Measurements from ENCODE around the gene BCL2. TPM values are rescaled to one million over a fixed set of nuclear protein-coding genes. Genes with fewer than 3 reads are reported as not detected.

The BCL2 gene
- total and polyA plus RNA-seq, 2 experiments from 2014 or later, result 0.02 to 0.98 TPM

DNA sequence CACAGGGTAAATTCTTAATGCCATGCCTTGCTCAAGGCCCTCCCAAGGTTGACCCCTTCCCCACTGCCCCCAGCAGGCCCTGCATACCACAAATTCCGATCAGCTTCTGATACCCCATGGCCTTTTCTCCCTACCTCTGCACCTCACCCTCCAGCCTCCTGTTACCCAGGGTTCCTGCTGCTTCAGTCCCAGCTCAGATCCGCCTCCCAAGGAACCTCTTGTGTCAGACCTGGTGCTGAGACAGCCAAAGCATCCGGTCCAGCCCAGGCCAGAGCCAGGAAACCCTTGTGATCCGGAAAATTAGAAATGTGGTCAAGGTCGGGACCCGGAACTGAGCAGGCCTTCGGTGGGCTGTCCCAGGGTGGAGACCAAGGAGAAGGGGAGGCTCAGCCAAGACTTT is 231.3 kb downstream of the BCL2 start:
- Histone ChIP-seq H3K27ac (no peak overlapping the region), H3K9me3 (ENCODE audit: low read depth) (no peaks in the 10 kb centered on the region), H3K4me3 (no peak overlapping the region), H3K27me3 (no peaks in the 10 kb centered on the region), H3K36me3 (no peaks in the 10 kb centered on the region), H3K4me1 (ENCODE audit: low read depth) (no peaks in the 10 kb centered on the region)
- peak in 1 of 2 donors; percentile 8 for DNase-seq (ENCODE audit: low read depth in 1 of 2, low spot score in 1 of 2)
- TF ChIP-seq, protein P1, sequence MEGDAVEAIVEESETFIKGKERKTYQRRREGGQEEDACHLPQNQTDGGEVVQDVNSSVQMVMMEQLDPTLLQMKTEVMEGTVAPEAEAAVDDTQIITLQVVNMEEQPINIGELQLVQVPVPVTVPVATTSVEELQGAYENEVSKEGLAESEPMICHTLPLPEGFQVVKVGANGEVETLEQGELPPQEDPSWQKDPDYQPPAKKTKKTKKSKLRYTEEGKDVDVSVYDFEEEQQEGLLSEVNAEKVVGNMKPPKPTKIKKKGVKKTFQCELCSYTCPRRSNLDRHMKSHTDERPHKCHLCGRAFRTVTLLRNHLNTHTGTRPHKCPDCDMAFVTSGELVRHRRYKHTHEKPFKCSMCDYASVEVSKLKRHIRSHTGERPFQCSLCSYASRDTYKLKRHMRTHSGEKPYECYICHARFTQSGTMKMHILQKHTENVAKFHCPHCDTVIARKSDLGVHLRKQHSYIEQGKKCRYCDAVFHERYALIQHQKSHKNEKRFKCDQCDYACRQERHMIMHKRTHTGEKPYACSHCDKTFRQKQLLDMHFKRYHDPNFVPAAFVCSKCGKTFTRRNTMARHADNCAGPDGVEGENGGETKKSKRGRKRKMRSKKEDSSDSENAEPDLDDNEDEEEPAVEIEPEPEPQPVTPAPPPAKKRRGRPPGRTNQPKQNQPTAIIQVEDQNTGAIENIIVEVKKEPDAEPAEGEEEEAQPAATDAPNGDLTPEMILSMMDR (IDR thresholded peaks at IDR 0.05; ENCODE audit: low read depth, low read length), result no peak

DNA sequence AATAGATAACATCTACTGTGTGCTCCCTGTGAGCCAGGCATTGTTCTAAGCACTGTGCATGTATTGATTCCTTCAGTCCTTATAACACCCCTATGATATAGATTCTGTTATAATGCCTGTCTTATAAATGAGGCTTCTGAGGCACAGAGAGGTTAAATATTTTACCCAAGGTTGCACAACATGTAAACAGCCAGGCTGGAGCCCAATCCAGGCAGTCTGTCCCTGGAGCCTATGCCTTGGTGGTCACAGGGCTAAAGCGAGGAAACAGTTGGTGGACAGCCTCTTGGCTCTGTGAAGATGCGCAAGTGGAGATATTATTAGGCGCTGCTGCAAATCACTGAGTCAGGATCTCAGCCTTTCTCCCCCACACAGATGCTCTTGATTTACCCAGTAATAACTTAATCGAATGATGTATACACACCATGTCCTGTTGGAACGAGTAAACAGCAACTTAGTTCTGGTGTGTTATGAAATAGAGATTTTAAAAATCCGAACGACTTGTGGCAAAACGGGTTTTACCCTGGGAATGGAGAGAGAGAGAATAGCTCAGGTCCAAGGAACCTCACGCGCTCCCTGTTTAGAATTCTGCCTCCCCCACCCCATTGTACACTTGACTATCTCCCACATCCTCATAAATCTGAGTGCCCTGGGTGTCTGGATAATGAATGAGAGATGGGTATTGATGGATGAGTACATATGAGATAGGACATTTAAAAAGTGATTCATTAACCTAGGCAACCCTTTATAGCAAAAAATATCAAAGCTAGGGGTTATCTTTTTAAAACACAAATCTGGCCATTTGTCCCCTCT is 231.9 kb downstream of the BCL2 start:
- Histone ChIP-seq H3K36me3 (no peaks in the 10 kb centered on the region), H3K4me1 (ENCODE audit: low read depth) (no peaks in the 10 kb centered on the region), H3K27ac (no peak overlapping the region), H3K9me3 (ENCODE audit: low read depth) (no peaks in the 10 kb centered on the region), H3K4me3 (no peak overlapping the region), H3K27me3 (no peaks in the 10 kb centered on the region)
- TF ChIP-seq, protein P1 (IDR thresholded peaks at IDR 0.05; ENCODE audit: low read depth, low read length), result no peak
- no peak for DNase-seq (ENCODE audit: low read depth in 1 of 2, low spot score in 1 of 2)

GRCh38 chr18:63085611-63086010 is 234.0 kb downstream of the BCL2 start:
- no peaks in the 10 kb centered on the region for H3K36me3 ChIP-seq
- H3K4me3 ChIP-seq, result no peak overlapping the region
- TF ChIP-seq, protein P1 (IDR thresholded peaks at IDR 0.05; ENCODE audit: low read depth, low read length), result no peak
- no peaks in the 10 kb centered on the region for H3K9me3 ChIP-seq (ENCODE audit: low read depth)
- no peak for DNase-seq (ENCODE audit: low read depth in 1 of 2, low spot score in 1 of 2)
- no peak overlapping the region for H3K27ac ChIP-seq
- no peaks in the 10 kb centered on the region for H3K4me1 ChIP-seq (ENCODE audit: low read depth)
- no peaks in the 10 kb centered on the region for H3K27me3 ChIP-seq

GRCh38 chr18:63084219-63084618 is 235.3 kb downstream of the BCL2 start:
- TF ChIP-seq, protein P1 (IDR thresholded peaks at IDR 0.05; ENCODE audit: low read depth, low read length), result no peak
- H3K36me3 ChIP-seq, result no peaks in the 10 kb centered on the region
- H3K4me1 ChIP-seq (ENCODE audit: low read depth), result no peaks in the 10 kb centered on the region
- H3K27ac ChIP-seq, result no peak overlapping the region
- no peak for DNase-seq (ENCODE audit: low read depth in 1 of 2, low spot score in 1 of 2)
- no peaks in the 10 kb centered on the region for H3K9me3 ChIP-seq (ENCODE audit: low read depth)
- H3K27me3 ChIP-seq, result no peaks in the 10 kb centered on the region
- H3K4me3 ChIP-seq, result no peak overlapping the region

DNA sequence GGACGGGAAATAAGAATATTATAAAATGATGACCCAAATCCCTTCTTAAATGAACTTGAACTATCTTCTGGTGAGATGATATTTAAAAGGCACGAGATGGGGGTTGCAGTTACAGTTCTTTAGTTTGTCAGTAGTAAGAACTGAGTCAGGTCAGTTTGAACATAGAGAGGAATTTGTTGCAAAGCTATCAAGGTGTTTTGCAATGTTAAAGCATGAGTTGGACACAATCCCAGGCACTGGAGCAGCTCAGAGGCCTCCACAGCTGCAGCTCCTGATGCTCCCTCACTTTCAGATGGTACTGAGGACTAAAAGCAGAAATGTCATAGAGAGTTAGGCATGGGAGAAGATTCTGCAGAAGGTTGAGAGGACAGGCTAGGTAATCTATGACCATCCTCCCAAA is 236.0 kb downstream of the BCL2 start:
- no peaks in the 10 kb centered on the region for H3K4me1 ChIP-seq (ENCODE audit: low read depth)
- DNase-seq (ENCODE audit: low read depth in 1 of 2, low spot score in 1 of 2), result peak in 1 of 2 donors; percentile 43
- H3K4me3 ChIP-seq, result no peak overlapping the region
- TF ChIP-seq, protein P1 (IDR thresholded peaks at IDR 0.05; ENCODE audit: low read depth, low read length), result no peak
- no peak overlapping the region for H3K27ac ChIP-seq
- H3K36me3 ChIP-seq, result no peaks in the 10 kb centered on the region
- no peaks in the 10 kb centered on the region for H3K27me3 ChIP-seq
- no peaks in the 10 kb centered on the region for H3K9me3 ChIP-seq (ENCODE audit: low read depth)

All from cardiac muscle cell (in vitro differentiated cells and primary cell).